Body of pancreas (tissue), 4 donors: ENCODE measurements around the gene WNT7B.

Experiments used
- POLR2A ChIP-seq, 3 donors: fragments of 450-650 bp; IDR thresholded peaks; one replicate each; pipeline ENCODE4 v1.6.1; 2016; ENCODE audit warnings: antibody characterized with exemption in 3 of 3, mild to moderate bottlenecking in 2 of 3
- TF ChIP-seq, protein P1 (sequence below), 7 experiments: fragments of 450-650 bp in 4 of 7; fragments of 200-600 bp in 3 of 7; sonication (generic) in 3 of 7; IDR thresholded peaks; one replicate each; pipeline ENCODE4 v1.5.1; 2016 to 2019; ENCODE audit warnings: antibody characterized with exemption in 7 of 7

DNA sequence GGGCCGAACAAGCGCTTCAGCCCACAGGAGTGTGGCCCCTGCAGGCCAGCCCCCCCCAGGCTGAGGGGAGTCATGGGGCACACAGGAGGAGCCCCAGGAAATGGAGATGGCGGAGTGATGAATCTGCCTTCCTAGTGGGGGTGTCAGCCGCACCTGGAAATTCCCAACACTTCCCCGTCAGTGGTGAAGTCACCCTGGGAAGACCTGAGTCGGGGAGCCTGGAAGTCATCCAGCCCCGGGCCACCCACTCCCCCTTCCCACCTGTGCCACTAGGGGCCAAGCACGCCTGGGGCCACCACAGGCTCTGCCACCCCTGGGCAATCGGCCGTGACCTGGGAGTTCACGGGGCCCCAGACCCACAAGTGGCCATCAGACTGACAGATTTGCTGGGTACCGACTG is 12.6 kb downstream of the WNT7B start:
- TF ChIP-seq, protein P1, sequence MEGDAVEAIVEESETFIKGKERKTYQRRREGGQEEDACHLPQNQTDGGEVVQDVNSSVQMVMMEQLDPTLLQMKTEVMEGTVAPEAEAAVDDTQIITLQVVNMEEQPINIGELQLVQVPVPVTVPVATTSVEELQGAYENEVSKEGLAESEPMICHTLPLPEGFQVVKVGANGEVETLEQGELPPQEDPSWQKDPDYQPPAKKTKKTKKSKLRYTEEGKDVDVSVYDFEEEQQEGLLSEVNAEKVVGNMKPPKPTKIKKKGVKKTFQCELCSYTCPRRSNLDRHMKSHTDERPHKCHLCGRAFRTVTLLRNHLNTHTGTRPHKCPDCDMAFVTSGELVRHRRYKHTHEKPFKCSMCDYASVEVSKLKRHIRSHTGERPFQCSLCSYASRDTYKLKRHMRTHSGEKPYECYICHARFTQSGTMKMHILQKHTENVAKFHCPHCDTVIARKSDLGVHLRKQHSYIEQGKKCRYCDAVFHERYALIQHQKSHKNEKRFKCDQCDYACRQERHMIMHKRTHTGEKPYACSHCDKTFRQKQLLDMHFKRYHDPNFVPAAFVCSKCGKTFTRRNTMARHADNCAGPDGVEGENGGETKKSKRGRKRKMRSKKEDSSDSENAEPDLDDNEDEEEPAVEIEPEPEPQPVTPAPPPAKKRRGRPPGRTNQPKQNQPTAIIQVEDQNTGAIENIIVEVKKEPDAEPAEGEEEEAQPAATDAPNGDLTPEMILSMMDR (IDR thresholded peaks at IDR 0.05), result no peak
- no peak for TF ChIP-seq POLR2A (IDR thresholded peaks at IDR 0.05)
